GM18868 (cell line): Measurements from ENCODE around the gene SEC14L1.
"Not testable (repeated sequence)": the region's sequence is repeated elsewhere in the genome, so short reads cannot be mapped to it uniquely, and the experiment has no call there.

ENCODE experiments used
- ATAC-seq: cut with Tn5 transposase; IDR thresholded peaks from one replicate; pipeline ENCODE4 v1.9.1; 2021; ENCODE audit warnings: mild to moderate bottlenecking, moderate library complexity; ENCODE audit not compliant: unreplicated experiment

SEC14L1 gene

DNA sequence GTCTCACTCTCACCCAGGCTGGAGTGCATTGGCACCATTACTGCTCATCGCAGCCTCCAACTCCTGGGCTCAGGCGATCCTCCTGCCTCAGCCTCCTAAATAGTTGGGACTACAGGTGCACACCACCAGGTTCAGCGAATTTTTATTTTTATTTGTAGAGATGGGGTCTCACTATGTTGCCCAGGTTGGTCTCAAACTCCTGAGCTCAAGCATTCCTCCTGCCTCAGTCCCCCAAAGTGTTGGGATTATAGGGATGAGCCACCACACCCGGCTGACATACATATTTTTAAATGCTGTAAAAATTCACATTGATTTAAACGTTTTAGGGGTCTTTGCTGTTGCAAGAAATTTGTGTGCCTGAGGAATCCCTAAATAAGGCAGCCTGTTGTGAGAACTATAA is 24.8 kb upstream of the SEC14L1 start:
- ATAC-seq, result no peak

DNA sequence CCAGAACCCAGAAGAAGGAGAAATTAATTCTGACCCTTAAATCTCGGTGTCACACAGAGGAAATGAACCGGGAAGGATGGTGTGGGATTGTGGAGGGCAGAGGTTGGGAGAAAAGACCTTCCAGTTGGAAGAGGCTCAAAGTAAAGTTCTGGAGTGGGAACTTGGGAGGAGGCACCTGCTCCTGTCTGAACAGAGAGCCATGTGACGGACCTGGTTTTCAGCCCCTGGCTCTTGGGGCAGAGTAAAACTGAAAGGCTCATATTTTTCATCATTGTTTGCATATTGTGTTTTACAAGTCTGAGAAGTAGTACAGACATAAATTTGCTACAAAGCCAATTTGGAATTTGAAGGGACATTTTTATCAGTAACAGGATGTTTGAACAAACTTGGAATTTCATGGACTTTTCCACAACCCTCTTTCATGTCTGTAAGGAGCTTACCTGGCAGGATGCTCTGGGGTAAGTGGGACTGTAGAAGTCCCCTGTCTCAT is 24.4 kb upstream of the SEC14L1 start:
- ATAC-seq, result no peak

DNA sequence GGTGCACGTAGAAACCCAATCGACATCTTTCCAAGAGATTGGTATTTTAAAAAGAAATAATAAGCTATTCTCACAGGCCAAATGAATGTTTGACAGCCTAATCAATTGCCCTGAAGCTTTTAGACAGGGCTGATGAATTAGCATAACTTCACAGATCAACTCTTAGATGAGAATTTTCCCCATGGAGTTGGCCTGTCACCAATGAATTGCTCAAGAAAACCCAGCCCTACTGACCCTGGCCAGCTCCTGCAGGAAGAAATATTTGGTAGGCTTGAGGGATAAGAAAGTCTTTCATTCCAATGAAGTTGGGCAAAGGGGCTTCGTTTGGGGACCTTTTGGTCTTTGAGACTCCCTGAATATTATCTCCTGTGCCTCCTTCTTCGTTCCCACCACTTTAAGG is 23.4 kb upstream of the SEC14L1 start:
- ATAC-seq, result no peak

DNA sequence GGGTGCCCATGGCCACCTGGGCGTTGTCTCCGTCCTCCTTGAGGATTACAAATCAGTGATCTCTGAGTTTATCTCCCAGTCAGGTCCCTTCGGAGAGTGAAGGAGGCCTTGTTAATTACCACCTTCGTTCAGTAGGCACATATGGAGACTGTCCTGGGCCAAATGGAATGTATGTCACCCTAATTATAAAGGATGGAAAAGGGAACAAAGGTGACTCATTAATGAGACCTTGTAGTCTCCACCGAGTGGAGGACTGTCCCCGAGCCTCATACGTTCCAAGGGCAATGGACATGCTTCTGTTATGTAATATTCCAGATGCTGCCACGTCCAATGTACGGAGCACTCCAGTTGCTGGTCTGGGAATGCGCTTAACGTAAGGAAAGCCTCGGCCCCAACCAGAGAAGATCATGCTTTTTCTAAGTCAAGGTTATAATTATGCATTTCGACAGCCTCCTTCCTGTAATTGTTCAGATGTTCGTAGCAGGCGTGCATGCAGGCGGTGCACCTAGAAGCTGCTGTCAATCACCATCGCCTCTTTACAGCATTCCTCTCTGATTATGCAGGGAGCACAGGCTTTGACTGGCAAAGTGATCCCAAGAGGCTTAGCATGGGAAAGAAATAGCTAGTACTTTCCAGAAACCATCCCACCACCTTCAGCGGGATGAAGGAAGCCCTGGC is 22.4 kb upstream of the SEC14L1 start:
- ATAC-seq, result no peak

DNA sequence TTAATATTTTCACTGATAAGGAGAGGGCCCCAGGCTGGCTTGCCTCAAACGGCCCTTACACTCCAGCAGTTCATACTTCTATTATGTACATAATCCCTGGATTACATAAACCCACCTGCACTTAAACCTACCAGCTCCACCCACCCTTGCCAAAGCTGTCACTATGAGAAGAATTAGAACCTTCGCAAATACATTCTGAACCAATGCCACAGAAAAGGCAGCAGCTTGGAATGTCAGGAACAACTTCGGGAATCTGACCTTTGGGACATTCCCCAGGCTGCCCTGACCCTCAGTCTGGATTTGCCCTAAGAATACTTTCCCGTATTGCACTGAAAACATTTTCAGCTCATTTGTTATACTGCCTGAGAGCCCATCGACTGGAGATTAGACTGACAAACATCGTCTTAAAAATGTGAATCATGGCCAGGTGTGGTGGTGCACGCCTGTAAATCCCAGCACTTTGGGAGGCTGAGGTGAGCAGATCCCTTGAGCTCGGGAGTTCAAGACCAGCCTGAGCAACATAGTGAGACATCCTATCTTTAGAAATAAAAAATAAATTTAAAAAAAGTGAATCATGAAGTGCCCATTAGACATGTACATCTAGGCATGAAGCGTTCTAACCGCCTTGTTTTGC is 21.0 kb upstream of the SEC14L1 start:
- no peak for ATAC-seq

DNA sequence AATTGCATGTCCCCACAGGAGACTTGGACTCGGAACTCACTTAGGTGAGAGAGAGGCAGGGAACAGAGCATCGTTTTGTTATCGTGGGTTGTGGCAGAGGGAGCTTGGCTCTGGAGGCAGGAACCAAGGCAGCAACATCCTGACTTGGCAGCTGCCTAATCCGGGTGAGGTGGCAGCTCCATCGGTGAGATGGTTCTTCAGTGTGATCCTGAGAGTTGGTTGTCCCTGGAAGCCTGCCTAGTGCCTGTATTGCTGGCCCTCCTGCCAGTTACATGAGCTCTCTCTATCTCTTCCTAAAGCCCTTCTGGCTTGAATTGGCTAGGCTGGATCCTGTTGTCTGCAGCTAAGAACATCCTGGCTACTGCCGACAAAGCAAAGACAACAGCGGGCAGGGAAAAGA is 19.9 kb upstream of the SEC14L1 start:
- ATAC-seq, result no peak

DNA sequence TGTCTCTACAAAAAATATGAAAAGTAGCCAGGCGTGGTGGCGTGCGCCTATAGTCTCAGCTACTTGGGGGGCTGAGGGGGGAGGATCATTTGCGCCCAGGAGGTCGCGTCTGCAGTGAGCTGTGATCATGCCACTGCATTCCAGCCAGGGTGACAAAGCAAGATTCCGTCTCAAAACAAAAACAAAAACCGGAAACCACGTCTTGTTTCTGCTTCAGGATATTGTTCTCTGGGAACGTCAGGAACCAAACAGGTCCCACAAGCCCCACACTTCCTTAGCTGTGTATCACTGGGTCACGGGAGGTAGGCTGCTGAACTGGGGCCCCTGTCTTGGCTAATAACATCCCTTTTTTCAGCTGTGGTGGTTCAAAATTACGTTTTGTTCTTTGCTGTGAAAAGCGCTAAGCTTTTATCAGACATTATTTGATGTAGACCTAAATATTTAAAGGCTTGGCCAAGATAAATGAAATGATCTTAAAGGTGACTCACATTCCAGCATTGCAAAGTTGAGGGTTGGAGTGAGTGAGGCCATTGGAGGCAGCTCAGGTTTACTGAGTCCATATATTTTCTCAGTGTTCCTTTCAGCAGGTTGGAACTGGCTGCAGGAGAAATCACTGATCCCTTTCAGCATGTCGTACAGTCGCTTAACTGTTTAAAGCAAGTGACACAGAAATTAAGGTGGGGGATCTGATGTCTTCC is 16.4 kb upstream of the SEC14L1 start:
- ATAC-seq, result no peak

DNA sequence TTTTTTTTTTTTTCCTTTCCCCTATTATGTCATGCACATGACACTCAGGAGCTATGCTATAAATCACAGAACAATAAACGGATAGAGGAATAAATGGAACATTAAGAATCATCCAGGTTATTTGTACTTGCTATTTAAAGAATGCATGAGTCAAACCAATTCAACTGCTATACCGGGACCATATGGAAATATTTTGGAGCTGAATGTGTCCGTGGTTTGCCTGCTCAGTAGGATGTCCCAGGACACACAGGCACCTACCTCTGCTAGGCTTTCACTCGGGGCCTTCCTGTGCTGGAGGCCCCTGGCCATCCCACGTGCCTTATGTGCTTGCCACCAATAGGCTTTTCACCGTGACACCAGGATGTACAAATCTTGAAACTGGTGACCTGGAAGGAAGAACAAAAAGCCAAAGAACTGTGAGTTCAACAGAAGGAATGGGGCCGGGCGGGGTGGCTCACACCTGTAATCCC is 15.3 kb upstream of the SEC14L1 start:
- ATAC-seq, result no peak

DNA sequence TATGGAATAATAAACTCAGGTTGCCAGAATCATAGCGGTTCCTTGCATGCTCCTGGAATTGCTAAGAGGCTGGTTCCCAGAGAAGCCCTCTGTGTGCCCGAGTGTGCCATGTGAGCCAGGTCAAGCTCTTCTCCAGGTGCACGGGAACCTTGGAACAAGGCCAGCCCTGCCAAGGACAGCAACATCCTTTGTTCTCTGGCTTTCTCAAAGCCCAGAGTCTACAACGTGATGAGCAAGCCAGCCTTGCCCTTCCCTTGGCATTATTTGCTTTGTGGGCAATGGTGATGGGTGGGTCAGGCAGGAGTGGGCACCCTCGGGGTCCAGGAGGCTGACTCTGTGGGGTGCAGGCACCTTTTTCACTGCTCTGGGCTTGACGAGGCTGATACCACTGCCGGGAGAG is 14.2 kb upstream of the SEC14L1 start:
- ATAC-seq, result no peak

DNA sequence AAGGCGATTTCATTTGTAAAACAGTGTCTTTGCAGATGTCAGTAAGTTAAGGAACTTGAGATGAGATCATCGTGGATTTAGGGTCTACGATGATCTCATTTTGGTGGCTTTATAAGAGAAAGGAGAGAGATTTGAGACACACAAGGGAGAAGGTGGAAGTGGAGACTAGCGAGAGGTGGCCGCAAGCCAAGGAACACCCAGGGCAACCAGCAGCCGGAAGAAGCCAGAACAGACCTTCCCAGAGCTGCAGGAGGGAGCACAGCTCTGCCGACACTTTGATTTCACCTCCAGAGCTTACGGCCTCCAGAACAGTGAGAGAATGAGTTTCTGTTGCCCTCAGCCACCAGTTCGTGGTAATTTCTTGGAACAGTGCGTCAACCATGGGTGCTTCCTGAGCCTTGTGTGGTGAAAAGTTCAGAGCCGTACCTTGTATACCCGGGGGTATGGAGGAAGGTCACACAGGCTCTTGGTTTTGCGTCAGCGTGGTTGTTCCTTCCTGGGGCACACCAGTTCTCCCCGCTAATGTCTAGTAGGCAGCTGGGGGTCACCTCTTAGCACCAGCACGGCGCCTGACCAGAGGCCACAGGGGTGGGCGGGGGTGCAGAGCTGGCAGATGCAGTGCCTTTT is 12.9 kb upstream of the SEC14L1 start:
- no peak for ATAC-seq

DNA sequence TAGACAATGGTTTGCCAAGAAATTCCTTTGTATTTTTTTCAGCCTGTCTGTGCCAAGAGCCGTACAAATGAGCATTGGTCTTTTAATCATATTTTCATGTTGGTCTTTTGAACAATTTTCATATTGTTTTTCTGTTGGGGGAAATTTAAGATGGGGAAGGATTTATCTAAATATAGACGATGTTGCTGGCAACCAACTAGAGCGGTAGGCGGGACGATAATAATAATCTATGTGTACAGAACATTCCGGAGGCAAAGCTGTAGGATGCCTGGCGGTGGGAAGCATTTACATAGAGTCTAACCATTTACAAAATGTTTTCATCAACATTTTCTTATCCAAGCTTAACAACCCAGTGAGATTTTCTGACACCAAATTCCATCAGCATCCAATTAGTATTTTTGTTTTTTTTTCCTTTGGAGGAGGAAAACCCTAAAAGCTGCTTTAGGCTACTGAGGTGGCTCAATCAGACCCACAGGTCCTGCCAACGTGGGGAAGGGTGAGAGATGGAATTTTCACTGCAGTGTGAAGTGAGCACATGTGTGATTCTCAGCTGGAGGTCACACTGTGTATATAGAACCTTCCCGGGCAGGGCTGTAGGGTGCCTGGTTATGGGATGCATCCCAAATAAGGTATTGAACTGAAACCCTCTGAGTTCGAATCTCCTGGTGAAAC is 11.7 kb upstream of the SEC14L1 start:
- ATAC-seq, result no peak

DNA sequence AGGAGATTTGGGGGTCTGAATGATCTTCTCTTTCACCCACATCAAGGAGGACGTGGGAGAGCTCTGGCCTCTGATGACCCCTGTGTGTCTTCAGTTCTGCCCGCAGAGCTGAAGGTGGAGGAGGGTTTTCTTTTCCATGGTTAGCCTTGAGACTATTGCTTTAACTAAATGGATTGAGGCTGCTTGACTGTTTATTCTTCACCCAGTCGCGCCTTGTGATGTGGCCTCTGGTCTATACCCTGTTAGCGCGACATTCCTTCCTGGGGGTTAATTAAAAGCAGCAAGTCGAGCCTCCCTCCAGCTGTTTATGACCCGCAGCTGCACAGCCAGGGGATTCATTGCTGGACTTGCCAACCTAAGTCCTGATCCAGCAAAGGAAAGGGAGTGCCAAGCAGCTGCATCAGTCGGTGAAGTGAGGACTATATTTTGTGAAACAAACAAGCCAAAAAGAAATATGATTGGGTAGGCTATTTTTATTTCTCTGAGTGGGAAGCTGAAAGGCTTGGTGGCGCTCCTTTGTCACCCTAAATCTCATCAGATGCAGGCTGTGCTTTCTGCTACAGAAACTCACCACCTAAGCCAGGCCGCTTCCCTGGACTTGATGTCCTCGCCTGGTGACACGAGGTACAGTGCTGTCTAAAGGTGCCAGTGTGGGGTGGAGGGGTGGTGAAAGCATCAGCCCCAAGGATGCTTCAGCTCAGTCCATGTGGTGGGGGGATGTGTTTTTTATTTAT is 11.0 kb upstream of the SEC14L1 start:
- no peak for ATAC-seq

DNA sequence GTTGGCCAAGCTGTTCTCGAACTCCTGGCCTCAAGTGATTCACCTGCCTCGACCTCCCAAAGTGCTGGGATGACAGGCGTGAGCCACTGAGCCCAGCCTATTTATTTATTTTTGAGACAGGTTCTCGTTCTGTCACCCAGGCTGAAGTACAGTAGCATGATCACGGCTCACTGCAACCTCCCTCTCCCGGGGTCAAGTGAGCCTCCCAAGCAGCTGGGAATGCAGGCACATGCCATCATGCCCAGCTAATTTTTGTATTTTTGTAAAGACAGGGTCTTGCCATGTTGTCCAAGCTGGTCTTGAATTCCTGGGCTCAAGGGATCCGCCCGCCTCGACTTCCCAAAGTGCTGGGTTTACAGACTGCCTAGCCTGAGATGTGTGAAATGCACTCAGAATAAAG is 10.2 kb upstream of the SEC14L1 start:
- ATAC-seq, result no peak

DNA sequence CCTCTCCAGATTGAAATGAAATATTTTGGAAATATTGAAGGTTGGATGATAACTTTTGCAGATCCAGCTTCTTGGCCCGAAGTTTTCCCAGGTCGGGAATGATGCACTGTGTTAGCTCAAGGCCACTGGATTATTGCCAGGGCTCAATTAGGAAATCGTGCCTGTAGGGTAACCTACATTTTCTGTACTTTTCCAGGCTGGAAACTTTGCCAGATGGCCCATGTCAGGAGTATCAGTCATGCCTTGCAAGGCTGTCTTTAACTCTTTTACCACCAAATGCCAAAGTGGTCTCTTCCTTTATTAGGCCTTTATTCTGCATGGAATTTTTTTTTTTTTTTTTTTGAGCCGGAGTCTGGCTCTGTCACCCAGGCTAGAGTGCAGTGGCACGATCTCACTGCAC is 8.9 kb upstream of the SEC14L1 start:
- no peak for ATAC-seq

DNA sequence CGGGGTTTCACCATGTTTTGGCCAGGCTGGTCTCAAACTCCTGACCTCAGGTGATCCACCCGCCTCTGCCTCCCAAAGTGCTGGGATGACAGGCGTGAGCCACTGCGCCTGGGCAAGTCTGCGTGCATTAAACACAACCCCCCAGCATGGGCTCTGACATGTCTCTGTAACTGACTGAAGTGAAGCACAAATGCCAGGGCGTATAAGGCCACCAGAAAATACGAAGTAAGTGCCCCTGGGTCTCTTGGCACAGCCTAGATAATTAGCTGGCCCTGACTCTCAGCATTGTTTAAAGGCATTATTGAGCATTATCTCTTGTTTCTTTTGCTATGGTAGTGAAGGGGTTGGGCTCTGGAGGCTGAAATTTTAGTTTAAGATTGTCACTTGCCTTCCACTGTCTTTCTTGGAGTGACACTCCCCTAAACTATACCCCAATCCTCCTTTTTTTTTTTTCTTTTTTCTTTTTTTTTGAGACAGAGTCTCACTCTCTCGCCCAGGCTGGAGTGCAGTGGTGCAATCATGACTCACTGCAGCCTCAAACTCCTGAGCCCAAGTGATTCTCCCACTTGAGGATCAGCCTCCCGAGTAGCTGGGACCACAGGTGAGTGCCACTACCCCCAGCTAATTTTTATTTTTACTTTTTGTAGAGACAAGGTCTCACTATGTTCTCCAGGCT is 8.2 kb upstream of the SEC14L1 start:
- no peak for ATAC-seq

DNA sequence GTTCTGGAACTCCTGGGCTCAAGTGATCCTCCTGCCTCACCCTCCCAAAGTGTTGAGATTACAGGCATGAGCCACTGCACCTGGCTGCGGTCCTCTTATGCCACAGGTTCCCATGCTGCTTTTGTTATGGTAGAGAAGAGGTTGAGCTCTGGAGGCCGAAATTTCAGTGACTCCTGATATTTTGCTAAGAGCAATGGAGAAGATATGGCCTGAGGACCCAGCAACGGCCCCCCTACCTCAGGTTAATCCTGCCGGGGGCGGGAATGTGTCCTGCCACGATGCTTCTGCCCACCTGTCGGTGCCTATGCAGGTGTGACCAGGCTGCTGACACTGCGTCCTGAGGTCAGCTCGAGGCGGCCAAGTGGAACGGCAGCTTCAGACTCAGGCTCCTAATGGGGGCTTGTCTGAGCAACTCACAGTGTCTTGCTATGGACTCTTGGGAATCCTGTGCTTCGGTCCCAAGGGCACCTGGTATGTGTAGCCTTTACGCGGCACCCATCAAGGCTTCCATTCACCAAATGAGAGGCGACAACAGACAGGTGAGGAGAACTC is 7.6 kb upstream of the SEC14L1 start:
- no peak for ATAC-seq

DNA sequence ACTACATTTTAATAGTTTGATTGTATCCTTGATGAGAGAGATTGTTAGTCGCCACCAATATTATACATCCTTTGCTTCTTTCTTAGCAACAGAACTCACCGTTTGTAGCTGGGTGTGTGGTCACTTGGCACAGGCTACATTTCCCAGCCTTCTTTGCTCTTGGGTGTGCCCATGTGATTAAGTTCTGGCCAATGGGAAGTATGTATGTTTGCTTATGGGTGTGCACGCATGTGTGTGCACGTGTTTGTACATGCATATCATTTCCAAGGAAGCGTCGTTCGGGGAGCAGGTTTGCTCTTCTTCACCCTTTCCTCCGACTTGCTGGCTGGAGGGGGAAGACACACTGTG is 4.4 kb upstream of the SEC14L1 start:
- ATAC-seq, result no peak

DNA sequence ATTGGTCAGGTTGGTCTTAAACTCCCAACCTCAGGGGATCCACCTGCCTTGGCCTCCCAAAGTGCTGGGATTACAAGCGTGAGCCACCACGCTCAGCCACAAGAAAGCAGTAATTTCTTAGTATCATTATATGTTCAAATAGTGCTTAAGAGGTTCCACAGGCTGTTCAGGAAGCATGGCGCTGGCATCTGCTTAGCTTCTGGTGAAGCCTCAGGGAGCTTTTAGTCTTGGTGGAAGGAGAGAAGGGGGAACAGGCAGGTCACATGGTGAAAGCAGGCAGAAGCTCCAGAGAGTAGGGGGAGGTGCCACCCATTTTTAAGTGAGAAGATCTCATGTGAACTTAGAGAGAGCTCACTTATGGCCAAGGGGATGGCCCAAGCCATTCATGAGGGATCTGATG is 3.7 kb upstream of the SEC14L1 start:
- ATAC-seq, result no peak

DNA sequence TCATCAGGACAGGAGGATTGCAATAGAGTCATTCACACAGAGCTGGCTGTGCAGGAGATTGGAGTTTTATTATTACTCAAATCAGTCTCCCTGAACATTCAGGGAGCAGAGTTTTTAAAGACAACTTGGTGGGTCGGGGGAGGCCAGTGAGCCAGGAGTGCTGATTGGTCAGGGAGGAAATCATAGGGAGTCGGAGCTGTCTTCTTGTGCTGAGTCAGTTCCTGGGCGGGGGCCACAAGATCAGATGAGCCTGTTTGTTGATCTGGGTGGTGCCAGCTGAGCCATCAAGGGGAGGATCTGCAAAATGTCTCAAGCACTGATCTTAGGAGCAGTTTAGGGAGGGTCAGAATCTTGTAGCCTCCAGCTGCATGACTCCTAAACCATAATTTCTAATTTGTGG is 2.9 kb upstream of the SEC14L1 start:
- ATAC-seq, result not testable (repeated sequence)
